Measurements from ENCODE around the gene PDE8A. TPM values are rescaled to one million over a fixed set of nuclear protein-coding genes. Genes with fewer than 3 reads are reported as not detected.

The PDE8A gene
- total and polyA plus RNA-seq, 2 experiments from 2014 or later, result 5.6 to 7.5 TPM

DNA sequence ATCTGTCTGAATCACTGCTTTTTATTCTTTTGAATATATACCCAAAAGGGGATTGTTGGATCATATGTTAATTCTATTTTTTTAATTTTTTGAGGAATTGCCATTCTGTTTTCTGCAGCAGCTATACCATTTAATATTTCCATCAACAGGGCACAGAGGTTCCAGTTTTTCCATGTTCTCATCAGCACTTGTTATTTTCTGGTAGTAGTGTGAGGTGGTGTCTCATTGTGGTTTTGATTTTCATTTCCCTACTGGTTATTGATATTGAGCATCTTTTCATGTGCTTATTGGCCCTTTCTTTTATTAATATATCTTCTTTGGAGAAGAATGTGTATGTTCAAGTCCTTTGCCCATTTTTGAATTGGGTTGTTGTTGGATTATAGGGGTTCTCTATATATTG is 68.1 kb downstream of the PDE8A start (continued):
- no peak for TF ChIP-seq ZNF462 (CRISPR knock-in tag; IDR thresholded peaks at IDR 0.05)
- TF ChIP-seq STAT1 (IDR thresholded peaks at IDR 0.05; ENCODE audit: unreplicated experiment), result no peak
- TF ChIP-seq ZNF114 (CRISPR knock-in tag; IDR thresholded peaks at IDR 0.05), result no peak
- no peak for TF ChIP-seq POLR2AphosphoS5 (IDR thresholded peaks at IDR 0.05; ENCODE audit: low read depth)
- no peak for TF ChIP-seq ZNF331 (CRISPR knock-in tag; IDR thresholded peaks at IDR 0.05; ENCODE audit: low read depth)
- no peak for TF ChIP-seq CTCF (conservative IDR thresholded peaks at IDR 0.05; ENCODE audit: low read depth in 2 of 2)

- Histone ChIP-seq H4K20me1 (replicated peaks; ENCODE audit: insufficient read depth) (no peaks in the 10 kb centered on the region; the same call in 1 of the 2 replicates), H2AFZ (no peak overlapping the region), H3K27me3 (ENCODE audit: insufficient read depth) (no peaks in the 10 kb centered on the region), H3K27ac (ENCODE audit: low read depth) (no peak overlapping the region), H3K79me2 (replicated peaks; ENCODE audit: insufficient read depth) (peaks cover 8% of the 10 kb centered on the region; the same call in 1 of the 2 replicates), H3K36me3 (ENCODE audit: insufficient read depth) (no peaks in the 10 kb centered on the region), H3F3A (replicated peaks; ENCODE audit: low read depth) (no peaks in the 10 kb centered on the region), H3K4me3 (no peak overlapping the region), H3K4me2 (no peak overlapping the region), H3K4me1 (ENCODE audit: insufficient read depth) (no peaks in the 10 kb centered on the region), H3K9me2 (ENCODE audit: insufficient read depth) (no peaks in the 10 kb centered on the region)
- no peak for ATAC-seq
- H3K4me1 Mint-ChIP-seq, result no peaks in the 10 kb centered on the region; the same call in 2 of the 3 replicates
- no peak for DNase-seq (ENCODE audit: low spot score)
- H3K4me3 Mint-ChIP-seq, result no peak overlapping the region
- peaks cover 24% of the 10 kb centered on the region for H3K9me3 Mint-ChIP-seq
- no peak overlapping the region for H3K27ac Mint-ChIP-seq
- H3K36me3 Mint-ChIP-seq (ENCODE audit: low read depth), result peaks cover 16% of the 10 kb centered on the region
- no peaks in the 10 kb centered on the region for H3K27me3 Mint-ChIP-seq (ENCODE audit: insufficient read depth, low read depth, poor library complexity)
- TF ChIP-seq EZH2phosphoT487 (IDR thresholded peaks at IDR 0.05; ENCODE audit: unreplicated experiment), result no peak
- no peak for TF ChIP-seq EZH2 (IDR thresholded peaks at IDR 0.05; ENCODE audit: low read depth, unreplicated experiment)
- TF ChIP-seq POLR2AphosphoS5 (IDR thresholded peaks at IDR 0.05; ENCODE audit: low read depth), result no peak
- no peak for TF ChIP-seq ETS1 (IDR thresholded peaks at IDR 0.05)
- no peak for TF ChIP-seq ZNF331 (CRISPR knock-in tag; IDR thresholded peaks at IDR 0.05; ENCODE audit: low read depth)
- no peak for TF ChIP-seq CTCF (conservative IDR thresholded peaks at IDR 0.05; ENCODE audit: low read depth in 2 of 2)
- TF ChIP-seq JUNB (IDR thresholded peaks at IDR 0.05; ENCODE audit: unreplicated experiment), result no peak
These were observed 78.1 kb downstream of the PDE8A start for GRCh38 chr15:85059734-85060133.
